Activated T-cell treated with anti-CD3 and anti-CD28 coated beads, Interleukin-2, amount 50 U/mL, for 4 hours (primary cell): ENCODE measurements around the gene SMAD1. TPM values are rescaled to one million over a fixed set of nuclear protein-coding genes. Genes with fewer than 3 reads are reported as not detected.
"Not testable (repeated sequence)": the region's sequence is repeated elsewhere in the genome, so short reads cannot be mapped to it uniquely, and the experiment has no call there.

Source experiments
- ATAC-seq, 2 donors: fragments of 200-7000 bp; cut with Tn5 transposase; one replicate each; pipeline ENCODE4 v1.10.0; 2021
- DNase-seq: peaks from one replicate; pipeline ENCODE4 v3.0.0-alpha.2; 2020
- H3K27me3 Mint-ChIP-seq: one replicate; pipeline ENCODE4 v1.8.0; 2021; ENCODE audit warnings: low read depth, mixed read lengths
- H3K36me3 Mint-ChIP-seq: one replicate; pipeline ENCODE4 v1.8.0; 2022; ENCODE audit warnings: mixed read lengths; ENCODE audit not compliant: insufficient read depth
- H3K4me1 Mint-ChIP-seq: one replicate; pipeline ENCODE4 v1.8.0; 2021; ENCODE audit warnings: low read depth, mixed read lengths
- H3K4me3 Mint-ChIP-seq: one replicate; pipeline ENCODE4 v1.8.0; 2021; ENCODE audit warnings: mild to moderate bottlenecking, moderate library complexity, mixed read lengths
- H3K9me3 Mint-ChIP-seq: one replicate; pipeline ENCODE4 v1.8.0; 2021; ENCODE audit warnings: mixed read lengths
- total RNA-seq, 3 donors: library from RNA; stranded (reverse); gene quantifications; one replicate each; pipeline ENCODE4 v1.2.1, GENCODE V29; 2021

The SMAD1 gene
- total RNA-seq, 3 donors from 2014 or later, result 1.9 to 2.4 (median 2.3) TPM

DNA sequence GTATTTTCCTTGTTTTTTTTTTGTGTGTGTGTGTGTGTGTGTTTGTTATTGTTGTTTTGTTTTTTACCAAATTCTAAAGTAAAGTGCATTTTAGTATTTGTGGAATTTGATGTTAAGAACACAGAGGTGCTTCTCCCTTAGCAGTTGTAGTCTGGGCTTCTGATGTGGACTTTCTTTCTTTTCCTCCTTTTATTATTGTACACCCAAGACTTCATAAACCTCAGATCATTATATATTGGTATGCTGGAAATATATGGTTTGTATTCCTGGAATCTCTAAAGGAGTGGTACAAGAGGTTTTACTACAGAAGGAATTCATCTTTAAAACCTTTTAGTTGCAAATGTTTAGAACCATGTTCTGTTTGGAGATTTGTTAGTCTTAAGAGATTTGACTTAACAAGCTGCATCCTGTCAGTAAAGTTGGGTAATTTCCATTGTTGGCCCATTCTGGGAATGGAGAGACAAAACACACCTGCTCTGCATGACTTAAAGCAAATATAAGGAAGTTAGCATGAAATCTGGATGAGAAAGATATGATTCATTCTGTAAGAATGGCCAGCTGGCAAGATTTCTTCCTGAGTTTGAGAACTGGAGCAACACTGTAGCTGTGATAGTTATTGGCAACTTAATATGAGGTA is 64.0 kb downstream of the SMAD1 start:
- ATAC-seq (no peak), DNase-seq (no peak)
- Mint-ChIP-seq H3K27me3 (peaks cover 4% of the 10 kb centered on the region), H3K36me3 (no peaks in the 10 kb centered on the region), H3K4me1 (no peaks in the 10 kb centered on the region), H3K9me3 (no peaks in the 10 kb centered on the region), H3K4me3 (no peak overlapping the region)

DNA sequence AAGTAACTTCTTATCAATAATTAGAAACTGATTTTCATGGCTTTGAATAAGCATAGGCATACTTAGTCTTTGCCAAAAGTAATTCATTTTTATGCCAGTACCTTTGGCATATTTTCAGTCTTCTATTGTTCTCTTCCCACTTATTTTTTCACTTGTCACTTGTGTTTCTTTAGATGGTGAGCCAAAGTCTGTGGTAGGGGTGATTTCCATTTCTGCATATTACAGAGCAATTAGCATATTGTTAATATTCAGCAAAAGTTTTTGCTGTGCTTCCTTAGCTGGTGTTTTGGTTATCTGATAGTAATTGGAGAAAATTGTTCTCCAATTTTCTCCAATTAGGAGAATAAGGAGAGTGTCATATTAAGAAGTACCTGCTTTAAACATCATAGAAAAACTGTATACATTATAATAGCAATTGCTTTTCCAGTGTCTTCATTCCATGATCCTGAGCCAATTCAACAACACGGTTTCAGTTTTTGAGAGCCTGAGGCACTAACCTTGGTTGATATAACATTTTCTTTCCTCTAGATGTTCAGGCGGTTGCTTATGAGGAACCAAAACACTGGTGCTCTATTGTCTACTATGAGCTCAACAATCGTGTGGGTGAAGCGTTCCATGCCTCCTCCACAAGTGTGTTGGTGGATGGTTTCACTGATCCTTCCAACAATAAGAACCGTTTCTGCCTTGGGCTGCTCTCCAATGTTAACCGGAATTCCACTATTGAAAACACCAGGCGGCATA is 64.7 kb downstream of the SMAD1 start:
- no peak for ATAC-seq
- no peaks in the 10 kb centered on the region for H3K9me3 Mint-ChIP-seq

DNA sequence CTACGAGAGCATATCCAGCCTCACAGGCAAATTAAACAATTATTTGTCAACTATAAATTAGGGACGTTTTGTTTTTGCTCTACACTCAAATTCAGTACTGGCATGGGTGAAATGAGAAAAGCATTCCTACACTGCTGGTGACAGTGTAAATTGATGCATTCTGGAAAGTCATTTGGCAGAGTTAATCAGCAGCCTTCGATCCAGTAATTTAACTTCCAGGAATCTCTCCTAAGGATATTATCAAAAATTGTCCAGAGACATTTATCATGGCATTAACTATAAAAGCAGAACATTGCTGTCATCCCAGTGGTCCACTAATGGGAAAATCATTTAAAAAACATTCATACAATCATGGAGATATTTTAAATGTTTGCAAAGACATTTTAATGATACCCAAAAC is 70.0 kb downstream of the SMAD1 start:
- no peaks in the 10 kb centered on the region for H3K9me3 Mint-ChIP-seq
- no peaks in the 10 kb centered on the region for H3K36me3 Mint-ChIP-seq
- no peak overlapping the region for H3K4me3 Mint-ChIP-seq
- ATAC-seq (no peak), DNase-seq (no peak)
- H3K4me1 Mint-ChIP-seq, result peaks cover 4% of the 10 kb centered on the region
- peaks cover 3% of the 10 kb centered on the region for H3K27me3 Mint-ChIP-seq

More for the DNA sequence above, 64.7 kb downstream of the SMAD1 start:
- no peak for DNase-seq
- Mint-ChIP-seq H3K4me1 (no peaks in the 10 kb centered on the region), H3K27me3 (peaks cover 4% of the 10 kb centered on the region), H3K4me3 (no peak overlapping the region), H3K36me3 (no peaks in the 10 kb centered on the region)

DNA sequence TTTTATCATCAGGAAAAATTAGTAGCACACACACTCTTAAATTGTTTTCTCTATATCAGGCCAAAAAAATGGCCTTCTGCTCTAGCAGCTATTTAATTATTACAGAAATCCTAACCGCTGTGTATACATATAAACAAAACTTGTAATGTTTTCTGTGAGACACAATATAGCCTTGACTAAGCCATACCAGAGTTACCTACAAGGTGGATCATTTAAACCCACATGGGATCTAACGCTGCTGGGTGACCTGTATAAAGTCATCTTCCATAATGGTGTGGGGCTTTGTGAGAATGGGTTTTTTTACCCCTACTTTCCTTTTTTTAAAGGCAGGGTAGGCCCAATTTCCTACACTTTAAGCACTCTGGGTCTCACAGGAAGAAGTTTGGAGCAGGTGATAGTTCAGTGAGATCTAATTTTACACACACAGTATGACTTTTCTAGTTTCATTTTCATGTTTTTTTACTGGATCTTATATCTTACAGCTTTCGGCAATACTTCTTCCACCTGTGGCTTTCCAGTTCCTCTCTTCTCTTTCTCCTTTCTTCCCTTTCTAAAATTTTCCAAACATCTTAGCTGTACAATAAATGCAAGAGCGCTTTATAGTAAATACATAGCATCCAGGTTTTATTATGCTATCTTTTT is 70.6 kb downstream of the SMAD1 start:
- Mint-ChIP-seq H3K36me3 (no peaks in the 10 kb centered on the region), H3K27me3 (peaks cover 5% of the 10 kb centered on the region), H3K4me3 (no peak overlapping the region), H3K4me1 (peaks cover 4% of the 10 kb centered on the region), H3K9me3 (no peaks in the 10 kb centered on the region)
- no peak for DNase-seq
- ATAC-seq, result no peak

DNA sequence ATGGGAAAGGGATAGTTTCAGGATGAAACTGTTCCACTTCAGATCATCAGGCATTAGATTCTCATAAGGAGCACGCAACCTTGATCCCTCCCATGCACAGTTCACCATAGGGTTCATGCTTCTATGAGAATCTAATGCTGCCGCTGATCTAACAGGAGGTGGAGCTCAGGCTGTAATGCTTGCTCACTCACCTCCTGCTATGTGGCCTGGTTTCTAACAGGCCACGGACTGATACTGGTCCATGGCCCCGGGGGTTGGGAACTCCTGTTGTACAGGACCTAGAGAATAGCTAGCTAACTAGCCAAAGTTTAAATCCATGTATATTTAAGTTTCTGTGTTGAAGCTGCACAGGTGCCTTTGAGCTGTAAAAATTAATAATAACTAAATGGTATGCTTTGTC is 71.7 kb downstream of the SMAD1 start:
- Mint-ChIP-seq H3K4me3 (no peak overlapping the region), H3K9me3 (no peaks in the 10 kb centered on the region), H3K4me1 (peaks cover 4% of the 10 kb centered on the region), H3K27me3 (peaks cover 5% of the 10 kb centered on the region), H3K36me3 (no peaks in the 10 kb centered on the region)
- ATAC-seq (no peak), DNase-seq (no peak)

DNA sequence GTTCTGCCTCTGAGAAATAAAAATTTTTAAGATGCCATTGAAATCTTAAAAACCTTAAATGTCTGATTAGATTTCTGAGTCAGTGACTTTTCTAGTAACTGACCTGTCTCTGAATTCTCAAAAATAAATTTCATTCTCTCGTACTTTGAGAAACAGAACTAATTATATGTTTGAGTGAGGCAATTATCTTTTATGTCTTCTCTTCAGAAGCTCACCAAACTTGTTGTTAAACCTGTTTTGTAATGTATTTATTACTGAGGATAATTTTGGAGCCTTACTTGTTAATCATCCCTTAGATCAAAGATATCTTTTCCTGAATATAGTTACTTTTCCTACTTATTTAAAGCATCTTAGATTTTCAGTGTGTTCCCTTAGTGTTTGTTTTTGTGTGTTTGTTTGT is 73.0 kb downstream of the SMAD1 start:
- Mint-ChIP-seq H3K9me3 (no peaks in the 10 kb centered on the region), H3K27me3 (peaks cover 3% of the 10 kb centered on the region), H3K4me1 (peaks cover 4% of the 10 kb centered on the region), H3K36me3 (no peaks in the 10 kb centered on the region), H3K4me3 (no peak overlapping the region)
- ATAC-seq, result no peak
- DNase-seq, result no peak

DNA sequence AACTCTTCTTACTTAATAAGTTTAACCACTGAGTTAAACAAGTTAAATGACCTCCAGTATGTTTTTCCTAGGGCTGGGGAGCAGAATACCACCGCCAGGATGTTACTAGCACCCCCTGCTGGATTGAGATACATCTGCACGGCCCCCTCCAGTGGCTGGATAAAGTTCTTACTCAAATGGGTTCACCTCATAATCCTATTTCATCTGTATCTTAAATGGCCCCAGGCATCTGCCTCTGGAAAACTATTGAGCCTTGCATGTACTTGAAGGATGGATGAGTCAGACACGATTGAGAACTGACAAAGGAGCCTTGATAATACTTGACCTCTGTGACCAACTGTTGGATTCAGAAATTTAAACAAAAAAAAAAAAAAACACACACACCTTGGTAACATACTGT is 76.1 kb downstream of the SMAD1 start:
- Mint-ChIP-seq H3K9me3 (no peaks in the 10 kb centered on the region), H3K4me1 (peaks cover under 1% of the 10 kb centered on the region), H3K4me3 (no peak overlapping the region), H3K36me3 (no peaks in the 10 kb centered on the region), H3K27me3 (peaks cover 12% of the 10 kb centered on the region)
- ATAC-seq (peak; percentile 80), DNase-seq (peak; percentile 40)

DNA sequence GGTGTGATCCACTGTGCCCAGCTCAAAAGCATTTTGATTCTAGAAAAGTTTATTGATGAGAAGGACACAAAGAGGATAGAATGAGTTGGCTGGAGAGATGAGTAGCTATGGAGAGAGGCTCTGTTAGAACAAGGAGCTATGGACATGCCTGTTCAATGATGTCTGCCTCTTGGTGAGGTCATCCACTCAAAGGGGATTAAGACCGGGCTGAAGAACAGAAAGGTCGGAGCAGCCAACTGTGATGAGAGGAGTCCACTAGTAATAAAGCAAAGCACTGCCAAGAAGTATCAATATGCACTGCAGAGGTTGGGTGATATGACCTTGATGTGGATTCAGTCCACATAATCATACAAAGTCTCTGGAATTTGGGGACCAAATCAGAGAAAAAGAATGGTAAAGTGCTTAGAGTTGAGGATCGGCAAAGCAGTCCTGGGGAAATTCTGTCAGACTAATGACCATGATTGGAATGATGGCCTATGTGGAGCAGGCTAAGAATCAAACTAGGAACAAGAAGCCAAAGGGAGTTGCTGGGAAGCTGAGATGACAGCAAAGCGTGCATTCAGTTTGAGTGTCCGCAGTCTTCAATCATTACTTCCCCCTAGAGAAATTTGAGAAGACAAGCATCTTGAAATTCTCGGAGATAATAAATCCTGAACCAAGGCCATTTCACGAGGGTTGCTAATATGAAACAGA is 81.8 kb downstream of the SMAD1 start:
- H3K36me3 Mint-ChIP-seq, result no peaks in the 10 kb centered on the region
- ATAC-seq (no peak), DNase-seq (no peak)
- peaks cover 3% of the 10 kb centered on the region for H3K9me3 Mint-ChIP-seq
- no peak overlapping the region for H3K4me3 Mint-ChIP-seq
- peaks cover 32% of the 10 kb centered on the region for H3K27me3 Mint-ChIP-seq
- no peaks in the 10 kb centered on the region for H3K4me1 Mint-ChIP-seq

DNA sequence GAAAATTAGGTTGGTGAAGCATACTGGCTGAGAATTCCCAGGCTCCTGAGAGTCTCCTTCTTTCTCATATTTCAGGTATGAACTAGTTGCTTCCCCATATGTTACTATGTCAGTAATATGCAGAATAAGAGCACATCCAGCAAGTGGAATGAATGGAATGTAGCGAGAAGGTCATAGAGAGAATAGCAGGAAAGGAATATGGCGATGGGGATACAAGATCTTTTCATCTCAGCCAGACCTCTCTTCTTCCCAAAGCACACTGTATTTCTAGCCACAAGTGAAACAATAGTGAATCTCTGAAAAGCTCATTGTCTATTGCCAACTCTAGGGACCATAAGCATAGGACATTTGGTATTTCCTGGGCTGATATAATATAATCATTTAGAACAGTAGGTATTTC is 82.9 kb downstream of the SMAD1 start:
- no peak for ATAC-seq
- H3K36me3 Mint-ChIP-seq, result no peaks in the 10 kb centered on the region
- H3K4me1 Mint-ChIP-seq, result no peaks in the 10 kb centered on the region
- DNase-seq, result no peak
- H3K4me3 Mint-ChIP-seq, result no peak overlapping the region
- H3K27me3 Mint-ChIP-seq, result peaks cover 41% of the 10 kb centered on the region
- peaks cover 3% of the 10 kb centered on the region for H3K9me3 Mint-ChIP-seq

DNA sequence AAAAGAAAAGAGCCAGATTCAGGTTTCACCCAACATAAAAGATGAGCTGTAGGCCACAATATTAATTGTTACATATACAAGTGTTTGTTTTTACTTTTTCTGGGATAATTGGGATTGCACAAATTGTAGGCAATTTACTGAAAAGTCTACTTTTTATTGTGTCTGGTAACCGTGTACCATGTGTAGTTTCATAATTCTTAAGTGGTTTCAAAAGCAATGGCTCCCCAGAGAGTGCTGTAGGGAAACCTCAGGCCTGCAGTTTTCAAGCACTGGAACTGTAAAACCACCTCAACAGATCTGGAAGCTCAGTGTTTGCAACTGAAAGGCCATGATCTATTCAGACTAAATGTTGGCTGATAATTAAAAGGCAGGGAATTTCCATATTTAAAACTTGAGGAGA is 83.7 kb downstream of the SMAD1 start:
- Mint-ChIP-seq H3K4me1 (no peaks in the 10 kb centered on the region), H3K27me3 (peaks cover 41% of the 10 kb centered on the region), H3K4me3 (no peak overlapping the region), H3K36me3 (no peaks in the 10 kb centered on the region), H3K9me3 (peaks cover 3% of the 10 kb centered on the region)
- ATAC-seq, result no peak
- DNase-seq, result no peak

DNA sequence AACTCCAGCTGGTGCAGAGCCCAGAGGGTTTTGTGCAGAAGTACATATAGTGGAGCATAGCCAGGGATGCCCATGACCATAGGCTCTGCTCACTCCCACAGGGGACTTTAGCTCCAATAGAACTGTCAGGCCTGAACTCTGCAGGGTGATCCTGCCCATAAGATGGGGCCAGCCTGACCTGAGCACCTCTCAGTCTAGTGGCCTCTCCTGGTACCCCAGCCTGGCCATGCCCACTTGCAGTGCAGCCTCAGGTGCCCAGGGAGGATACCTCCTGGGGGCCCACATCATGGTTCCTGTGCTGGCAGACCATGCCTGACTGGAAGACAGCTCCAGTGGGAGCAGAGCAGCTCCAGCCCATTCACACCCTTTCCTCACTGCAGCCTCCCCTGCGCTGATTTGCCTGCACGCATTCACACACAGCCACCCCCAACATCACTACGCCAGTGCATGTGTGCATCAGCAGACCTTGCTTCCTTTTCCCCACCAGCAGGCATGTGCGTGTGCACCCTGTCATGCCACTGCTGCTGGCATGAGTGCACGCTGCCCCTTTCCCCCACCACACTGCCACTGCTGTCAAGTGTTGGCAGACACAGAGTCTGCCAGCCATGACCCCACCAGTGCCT is 84.5 kb downstream of the SMAD1 start:
- DNase-seq (no peak), ATAC-seq (no peak)
- no peaks in the 10 kb centered on the region for H3K36me3 Mint-ChIP-seq

DNA sequence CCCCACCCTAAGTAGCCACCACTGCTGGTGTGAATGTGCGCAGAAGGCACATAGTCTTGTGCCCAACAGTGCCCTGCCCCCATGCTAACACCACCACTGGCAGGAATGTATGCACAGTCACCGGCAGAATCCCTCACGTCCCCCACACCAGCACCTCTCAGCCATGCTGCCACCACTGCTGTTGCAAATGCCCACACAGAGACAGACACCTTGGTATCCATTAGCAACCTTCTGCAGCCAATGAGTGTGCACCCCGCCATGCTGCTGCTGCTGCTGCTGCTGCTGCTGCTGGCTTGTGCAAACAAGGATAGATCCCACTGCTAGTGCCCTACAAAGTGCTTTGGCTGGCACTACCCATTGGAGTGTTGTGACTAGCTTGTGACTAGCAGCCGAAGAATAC is 85.1 kb downstream of the SMAD1 start:
- Mint-ChIP-seq H3K9me3 (peaks cover 8% of the 10 kb centered on the region), H3K27me3 (peaks cover 39% of the 10 kb centered on the region), H3K36me3 (no peaks in the 10 kb centered on the region), H3K4me1 (no peaks in the 10 kb centered on the region), H3K4me3 (no peak overlapping the region)
- DNase-seq (no peak), ATAC-seq (no peak)

More for the DNA sequence above, 84.5 kb downstream of the SMAD1 start:
- H3K4me3 Mint-ChIP-seq, result no peak overlapping the region
- H3K27me3 Mint-ChIP-seq, result peaks cover 39% of the 10 kb centered on the region
- no peaks in the 10 kb centered on the region for H3K4me1 Mint-ChIP-seq
- peaks cover 8% of the 10 kb centered on the region for H3K9me3 Mint-ChIP-seq

DNA sequence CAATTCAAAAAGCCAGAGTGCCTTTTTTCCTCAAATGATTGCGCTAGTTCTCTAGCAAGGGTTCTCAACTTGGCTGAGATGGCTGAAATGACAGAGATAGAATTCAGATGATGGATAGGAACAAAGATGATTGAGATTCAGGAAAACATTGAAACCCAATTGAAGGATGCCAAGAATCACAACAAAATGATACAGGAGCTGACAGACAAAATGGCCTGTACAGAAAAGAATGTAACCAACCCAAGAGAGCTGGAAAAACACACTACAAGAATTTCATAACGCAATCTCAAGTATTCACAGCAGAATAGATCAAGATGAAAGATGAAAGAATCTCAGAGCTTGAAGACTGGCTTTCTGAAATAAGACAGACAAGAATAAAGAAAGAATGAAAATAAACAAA is 85.9 kb downstream of the SMAD1 start:
- DNase-seq (no peak), ATAC-seq (no peak)
- Mint-ChIP-seq H3K4me1 (no peaks in the 10 kb centered on the region), H3K9me3 (peaks cover 14% of the 10 kb centered on the region), H3K4me3 (no peak overlapping the region), H3K36me3 (no peaks in the 10 kb centered on the region), H3K27me3 (peaks cover 37% of the 10 kb centered on the region)

DNA sequence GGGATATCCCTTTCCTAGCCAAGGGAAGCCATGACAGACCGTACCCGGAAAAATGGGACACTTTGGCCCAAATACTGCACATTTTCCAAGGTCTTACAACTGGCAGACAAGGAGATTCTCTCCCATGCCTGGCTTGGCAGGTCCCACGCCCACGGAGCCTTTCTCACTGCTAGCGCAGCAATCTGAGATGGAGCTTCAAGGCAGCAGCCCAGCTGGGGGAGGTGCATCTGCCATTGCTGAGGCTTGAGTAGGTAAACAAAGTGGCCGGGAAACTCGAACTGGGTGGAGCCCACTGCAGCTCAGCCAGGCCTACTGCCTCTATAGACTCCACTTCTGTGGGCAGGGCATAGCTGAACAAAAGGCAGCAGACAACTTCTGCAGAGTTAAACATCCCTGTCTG is 92.9 kb downstream of the SMAD1 start:
- Mint-ChIP-seq H3K9me3 (peaks cover 12% of the 10 kb centered on the region), H3K27me3 (peaks cover 11% of the 10 kb centered on the region)
- not testable (repeated sequence) for H3K36me3 Mint-ChIP-seq, ATAC-seq, DNase-seq, H3K4me3 Mint-ChIP-seq, H3K4me1 Mint-ChIP-seq
